Left ventricle myocardium inferior (tissue), 1 donor: ENCODE data around the gene NKPD1. TPM values are rescaled to one million over a fixed set of nuclear protein-coding genes. Genes with fewer than 3 reads are reported as not detected.

Experiments
- DNase-seq: peaks from one replicate; pipeline ENCODE4 v3.0.0-alpha.2; 2020
- H3K27ac ChIP-seq: fragments of 200-600 bp; replicated peaks from 2 replicates; pipeline ENCODE4 v1.8.0; 2021
- H3K27me3 ChIP-seq: fragments of 200-600 bp; 2 replicates; pipeline ENCODE4 v1.8.0; 2021; ENCODE audit warnings: low read depth
- H3K36me3 ChIP-seq: fragments of 200-600 bp; 2 replicates; pipeline ENCODE4 v1.8.0; 2021
- H3K4me1 ChIP-seq: fragments of 200-600 bp; 2 replicates; pipeline ENCODE4 v1.8.0; 2021
- H3K4me3 ChIP-seq: fragments of 200-600 bp; 2 replicates; pipeline ENCODE4 v1.8.0; 2021; ENCODE audit warnings: mild to moderate bottlenecking, moderate library complexity
- H3K9me3 ChIP-seq: fragments of 200-600 bp; replicated peaks from 2 replicates; pipeline ENCODE4 v1.8.0; 2021
- CTCF ChIP-seq: fragments of 200-600 bp; IDR thresholded peaks from 2 replicates; pipeline ENCODE4 v1.8.0; 2021; ENCODE audit warnings: antibody characterized with exemption, mild to moderate bottlenecking, borderline replicate concordance
- intact Hi-C: fragments of 100-400 bp; cut with micrococcal nuclease; formaldehyde crosslinking; loops from one replicate; pipeline ENCODE4 v1.11.0; 2022
- total RNA-seq: library from RNA; stranded (reverse); fragmentation: NEBNext Ultra II Directional; extraction: Animal tissue kit (Norgen Biotek cat#: 25700); gene quantifications from one replicate; pipeline ENCODE4 v1.2.1, GENCODE V29; 2021
- donor health status: DM: no; HTN: yes; CAD: no; lungs with severe emphysema.

Gene NKPD1
- total RNA-seq, 1 donor from 2014 or later = 0.05 TPM

GRCh38 chr19:45147835-45148676 is 12.7 kb downstream of the NKPD1 start:
- intact Hi-C loops = no loop called here
- Histone ChIP-seq H3K4me3 (no peak overlapping the region), H3K27me3 (peaks cover 27% of the 10 kb centered on the region), H3K36me3 (peaks cover 38% of the 10 kb centered on the region), H3K4me1 (peaks cover 15% of the 10 kb centered on the region), H3K27ac (no peak overlapping the region), H3K9me3 (no peaks in the 10 kb centered on the region)
- TF ChIP-seq CTCF = no peak
- DNase-seq = no peak

DNA sequence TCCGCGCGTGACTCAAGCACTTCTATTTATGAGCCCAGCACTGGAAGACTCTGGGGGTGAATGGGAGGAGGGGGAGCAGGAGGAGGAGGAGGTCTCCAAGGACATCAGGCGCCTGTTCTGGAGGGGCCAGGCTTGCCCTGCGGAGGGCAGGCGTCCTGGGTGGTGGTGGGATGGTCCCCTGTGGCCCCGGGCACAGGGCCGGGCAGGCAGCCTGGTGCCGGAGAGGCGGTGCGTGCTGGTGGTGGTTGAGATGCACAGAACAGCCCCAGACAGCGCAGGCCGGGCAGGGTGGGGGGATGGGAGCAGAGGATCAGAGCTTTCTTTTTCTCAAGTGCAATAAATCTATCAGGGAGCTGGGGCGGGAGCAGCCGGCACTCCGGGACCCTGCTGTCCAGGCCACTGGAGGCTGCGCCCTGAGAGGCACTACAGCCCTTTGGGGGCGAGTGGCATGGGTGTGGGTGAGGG is 14.0 kb downstream of the NKPD1 start:
- no peak for DNase-seq
- H3K36me3 ChIP-seq = peaks cover 49% of the 10 kb centered on the region

DNA sequence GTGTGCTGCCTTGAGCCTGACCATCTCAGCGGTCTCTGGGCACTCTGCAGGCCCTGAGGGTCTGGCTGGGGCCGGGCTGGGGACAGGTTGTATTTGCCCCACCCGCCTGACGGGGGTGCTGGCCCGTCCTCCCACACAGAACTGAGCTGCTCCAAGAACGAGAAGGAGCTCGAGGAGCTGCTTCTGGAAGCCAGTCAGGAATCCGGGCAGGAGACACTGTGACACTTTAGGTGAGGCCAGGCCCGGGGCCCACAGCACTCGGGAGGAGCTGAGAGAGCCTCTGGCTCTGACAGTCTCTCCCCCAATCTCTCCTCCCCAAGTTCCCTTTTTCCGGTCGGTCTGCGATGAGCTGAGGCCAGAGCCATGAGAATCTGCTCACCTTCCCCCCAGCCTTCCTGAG is 14.5 kb downstream of the NKPD1 start:
- H3K36me3 ChIP-seq = peaks cover 55% of the 10 kb centered on the region

More for the DNA sequence above, 14.0 kb downstream of the NKPD1 start:
- intact Hi-C loops = no loop called here
- Histone ChIP-seq H3K27me3 (peaks cover 14% of the 10 kb centered on the region), H3K27ac (no peak overlapping the region), H3K4me1 (peaks cover 2% of the 10 kb centered on the region), H3K9me3 (no peaks in the 10 kb centered on the region), H3K4me3 (no peak overlapping the region)
- TF ChIP-seq CTCF = no peak

DNA sequence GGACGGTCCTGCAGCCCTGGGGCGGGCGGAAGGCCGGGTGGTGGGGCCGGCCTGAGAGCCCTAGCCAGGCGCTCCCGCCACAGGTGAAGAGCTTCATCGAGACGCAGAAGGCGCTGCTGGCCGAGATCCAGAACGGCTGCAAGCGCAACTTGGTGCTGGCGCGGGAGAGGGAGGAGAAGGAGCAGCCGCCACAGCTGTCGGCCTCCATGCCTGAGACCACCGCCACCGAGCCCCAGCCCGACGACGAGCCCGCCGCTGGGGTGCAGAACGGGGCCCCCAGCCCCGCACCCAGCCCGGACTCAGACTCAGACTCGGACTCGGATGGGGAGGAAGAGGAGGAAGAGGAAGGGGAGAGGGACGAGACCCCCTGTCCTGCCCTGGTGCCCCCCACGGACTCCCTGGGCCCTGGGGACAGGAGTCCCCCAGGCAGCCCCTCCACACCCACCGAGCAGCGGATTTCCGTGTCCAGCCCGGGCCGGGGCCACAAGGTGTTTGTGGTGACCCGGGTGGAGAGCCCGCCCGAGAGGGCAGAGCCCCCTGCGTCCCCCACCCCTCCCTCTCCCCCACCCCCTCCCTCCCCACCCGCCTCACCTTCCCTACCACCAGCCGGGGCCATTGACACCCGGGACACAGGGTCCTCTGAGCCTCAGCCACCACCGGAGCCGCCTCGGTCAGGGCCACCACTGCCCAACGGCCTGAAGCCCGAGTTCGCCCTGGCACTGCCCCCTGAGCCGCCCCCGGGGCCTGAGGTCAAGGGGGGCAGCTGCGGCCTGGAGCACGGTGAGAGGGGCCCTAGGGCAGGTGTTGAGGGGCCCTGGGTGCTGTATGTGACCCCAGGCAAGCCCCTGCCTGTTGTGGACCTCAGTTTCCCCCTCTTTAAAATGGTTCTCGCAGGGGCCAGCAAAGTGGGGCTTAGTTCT is 15.3 kb downstream of the NKPD1 start:
- TF ChIP-seq CTCF = no peak
- no peak overlapping the region for H3K27ac ChIP-seq
- peaks cover 62% of the 10 kb centered on the region for H3K36me3 ChIP-seq
- DNase-seq = no peak
- intact Hi-C loops = no loop called here
- H3K9me3 ChIP-seq = no peaks in the 10 kb centered on the region
- H3K4me1 ChIP-seq = no peaks in the 10 kb centered on the region
- H3K27me3 ChIP-seq = peaks cover 2% of the 10 kb centered on the region
- no peak overlapping the region for H3K4me3 ChIP-seq

More for the DNA sequence above, 14.5 kb downstream of the NKPD1 start:
- no peak for DNase-seq
- Histone ChIP-seq H3K27me3 (peaks cover 9% of the 10 kb centered on the region), H3K4me1 (no peaks in the 10 kb centered on the region), H3K4me3 (no peak overlapping the region), H3K9me3 (no peaks in the 10 kb centered on the region), H3K27ac (no peak overlapping the region)
- no peak for TF ChIP-seq CTCF
- intact Hi-C loops = no loop called here

GRCh38 chr19:45144431-45145269 is 16.1 kb downstream of the NKPD1 start:
- Histone ChIP-seq H3K4me1 (no peaks in the 10 kb centered on the region), H3K27me3 (no peaks in the 10 kb centered on the region), H3K4me3 (no peak overlapping the region), H3K36me3 (peaks cover 64% of the 10 kb centered on the region), H3K9me3 (no peaks in the 10 kb centered on the region), H3K27ac (no peak overlapping the region)
- DNase-seq = no peak
- TF ChIP-seq CTCF = no peak
- intact Hi-C loops = no loop called here
